KBM-7 (cell line): ENCODE data around the gene NPAS3.

Source experiments
- DNase-seq: peaks from one replicate; pipeline ENCODE4 v3.0.0-alpha.2; 2015
- in situ Hi-C: fragments of 300-500 bp; cut with MboI; formaldehyde crosslinking; loops from 2 replicates; pipeline ENCODE4 v1.14.3; 2020; ENCODE audit warnings: low sequenced_read_pairs, low pct_unique_long_range_greater_than_20kb, mixed read lengths

NPAS3 gene

GRCh38 chr14:33716921-33717320, 778.2 kb downstream of the NPAS3 start:
- in situ Hi-C loops, result no loop called here
- DNase-seq, result no peak

GRCh38 chr14:33717866-33718265, 779.2 kb downstream of the NPAS3 start:
- DNase-seq, result no peak
- in situ Hi-C loops, result no loop called here

GRCh38 chr14:33720284-33720787, 781.7 kb downstream of the NPAS3 start:
- no peak for DNase-seq
- in situ Hi-C loops, result no loop called here

GRCh38 chr14:33726685-33727084, 788.0 kb downstream of the NPAS3 start:
- no peak for DNase-seq
- in situ Hi-C loops, result no loop called here

GRCh38 chr14:33727606-33728005, 788.9 kb downstream of the NPAS3 start:
- no peak for DNase-seq
- in situ Hi-C loops, result no loop called here

- in situ Hi-C loops, result no loop called here
- no peak for DNase-seq
Measured at GRCh38 chr14:33728010-33728498, 789.4 kb downstream of the NPAS3 start.

- in situ Hi-C loops, result no loop called here
- no peak for DNase-seq
Measured at GRCh38 chr14:33730156-33730555, 791.5 kb downstream of the NPAS3 start.

GRCh38 chr14:33732175-33732574, 793.5 kb downstream of the NPAS3 start:
- no peak for DNase-seq
- in situ Hi-C loops, result no loop called here

GRCh38 chr14:33733310-33733709, 794.6 kb downstream of the NPAS3 start:
- DNase-seq, result no peak
- in situ Hi-C loops, result no loop called here

- no peak for DNase-seq
- in situ Hi-C loops, result no loop called here
Measured at GRCh38 chr14:33733721-33734120, 795.0 kb downstream of the NPAS3 start.

GRCh38 chr14:33734387-33734786, 795.7 kb downstream of the NPAS3 start:
- in situ Hi-C loops, result no loop called here
- DNase-seq, result no peak

GRCh38 chr14:33736299-33736825, 797.7 kb downstream of the NPAS3 start:
- in situ Hi-C loops, result no loop called here
- no peak for DNase-seq

GRCh38 chr14:33736979-33737378, 798.3 kb downstream of the NPAS3 start:
- in situ Hi-C loops, result no loop called here
- no peak for DNase-seq

GRCh38 chr14:33737446-33737845, 798.8 kb downstream of the NPAS3 start:
- DNase-seq, result no peak
- in situ Hi-C loops, result no loop called here

GRCh38 chr14:33738029-33738428, 799.4 kb downstream of the NPAS3 start:
- in situ Hi-C loops, result no loop called here
- no peak for DNase-seq

- in situ Hi-C loops, result no loop called here
- no peak for DNase-seq
Measured at GRCh38 chr14:33738491-33738890, 799.8 kb downstream of the NPAS3 start.

- in situ Hi-C loops, result no loop called here
- no peak for DNase-seq
Measured at GRCh38 chr14:33740531-33740930, 801.9 kb downstream of the NPAS3 start.

- in situ Hi-C loops, result no loop called here
- DNase-seq, result no peak
Measured at GRCh38 chr14:33742166-33742565, 803.5 kb downstream of the NPAS3 start.

GRCh38 chr14:33745163-33745562, 806.5 kb downstream of the NPAS3 start:
- in situ Hi-C loops, result no loop called here
- DNase-seq, result no peak

GRCh38 chr14:33747749-33748148, 809.1 kb downstream of the NPAS3 start:
- DNase-seq, result no peak
- in situ Hi-C loops, result no loop called here

GRCh38 chr14:33754261-33754660, 815.6 kb downstream of the NPAS3 start:
- in situ Hi-C loops, result no loop called here

More at GRCh38 chr14:33754261-33754660, 815.6 kb downstream of the NPAS3 start:
- no peak for DNase-seq
